HG02852 (cell line): ENCODE results near the gene PADI3.
"Not testable (repeated sequence)": the region's sequence is repeated elsewhere in the genome, so short reads cannot be mapped to it uniquely, and the experiment has no call there.

Experiments
- ATAC-seq: cut with Tn5 transposase; IDR thresholded peaks from one replicate; pipeline ENCODE4 v1.9.1; 2021; ENCODE audit warnings: mild to moderate bottlenecking, moderate library complexity; ENCODE audit not compliant: unreplicated experiment

The PADI3 gene

DNA sequence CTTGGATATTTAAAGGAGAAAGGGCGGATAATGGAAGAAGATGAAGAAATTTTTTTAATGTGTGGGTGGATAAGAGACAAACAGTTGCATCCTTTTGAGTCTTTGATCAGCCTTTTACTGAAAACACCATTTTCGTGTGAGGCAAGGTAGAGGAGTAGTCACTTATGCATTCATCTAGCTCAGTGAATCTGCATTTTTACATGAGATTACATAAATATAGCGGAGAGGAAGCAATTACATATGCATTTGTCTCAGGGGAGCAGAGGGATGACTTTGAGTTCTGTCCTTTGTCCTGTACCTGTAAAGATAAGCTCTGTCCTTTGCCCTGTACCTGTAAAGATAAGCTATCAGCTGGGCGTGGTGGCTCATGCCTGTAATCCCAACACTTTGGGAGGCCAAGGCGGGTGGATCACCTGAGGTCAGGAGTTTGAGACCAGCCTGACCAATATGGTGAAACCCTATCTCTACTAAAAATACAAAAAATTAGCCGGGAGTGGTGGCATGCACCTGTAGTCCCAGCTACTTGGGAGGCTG, 73.0 kb downstream of the PADI3 start:
- ATAC-seq = not testable (repeated sequence)

DNA sequence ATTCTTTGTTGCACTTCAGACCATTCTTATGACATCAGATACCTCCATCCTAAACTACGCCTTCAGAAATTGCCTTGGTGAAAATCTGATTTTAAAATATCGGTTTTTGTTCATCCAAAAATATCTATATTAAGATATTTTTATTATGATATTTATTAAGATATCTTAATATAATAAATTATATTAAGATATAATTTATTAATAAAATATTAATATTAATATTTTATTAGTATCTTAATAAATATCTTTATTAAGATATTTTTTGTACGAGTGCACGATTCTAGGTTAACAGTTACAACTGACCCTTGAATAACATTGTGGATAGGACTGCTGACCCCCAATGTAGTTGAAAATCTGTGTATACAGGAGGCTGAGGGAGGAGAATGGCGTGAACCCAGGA, 80.0 kb downstream of the PADI3 start:
- ATAC-seq = no peak

DNA sequence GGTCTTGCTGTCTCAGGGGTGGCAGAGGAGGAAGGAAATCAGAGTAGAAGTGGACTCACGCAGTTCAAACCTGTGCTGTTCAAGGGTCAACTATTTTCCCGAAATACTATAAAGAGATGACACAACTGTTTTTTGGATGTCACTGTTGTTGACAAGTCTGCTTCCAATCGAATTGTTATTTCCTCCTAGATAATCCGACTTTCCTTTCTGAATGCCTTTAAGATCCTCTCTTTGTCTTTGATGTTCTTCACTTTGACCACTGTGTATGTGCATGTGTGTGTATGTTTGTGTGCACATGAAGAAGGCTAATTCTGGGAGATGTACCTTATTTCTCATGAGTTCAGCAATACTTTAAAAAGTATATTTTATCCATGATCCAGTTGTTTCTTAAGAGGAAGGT, 80.7 kb downstream of the PADI3 start:
- ATAC-seq = no peak

DNA sequence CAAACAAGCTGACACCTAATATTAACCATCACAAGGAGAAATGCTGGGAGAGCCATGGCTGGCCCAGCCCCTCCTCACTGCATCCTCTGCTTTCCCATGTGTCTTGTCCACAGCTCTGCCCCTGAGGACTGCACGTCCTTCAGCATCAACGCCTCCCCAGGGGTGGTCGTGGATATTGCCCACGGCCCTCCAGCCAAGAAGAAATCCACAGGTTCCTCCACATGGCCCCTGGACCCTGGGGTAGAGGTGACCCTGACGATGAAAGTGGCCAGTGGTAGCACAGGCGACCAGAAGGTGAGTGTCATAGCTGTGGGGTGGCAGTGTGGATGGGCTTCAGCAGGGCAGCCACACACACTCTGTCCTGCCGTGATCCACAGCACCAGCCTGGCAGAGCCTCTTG, 82.0 kb downstream of the PADI3 start:
- ATAC-seq = no peak

DNA sequence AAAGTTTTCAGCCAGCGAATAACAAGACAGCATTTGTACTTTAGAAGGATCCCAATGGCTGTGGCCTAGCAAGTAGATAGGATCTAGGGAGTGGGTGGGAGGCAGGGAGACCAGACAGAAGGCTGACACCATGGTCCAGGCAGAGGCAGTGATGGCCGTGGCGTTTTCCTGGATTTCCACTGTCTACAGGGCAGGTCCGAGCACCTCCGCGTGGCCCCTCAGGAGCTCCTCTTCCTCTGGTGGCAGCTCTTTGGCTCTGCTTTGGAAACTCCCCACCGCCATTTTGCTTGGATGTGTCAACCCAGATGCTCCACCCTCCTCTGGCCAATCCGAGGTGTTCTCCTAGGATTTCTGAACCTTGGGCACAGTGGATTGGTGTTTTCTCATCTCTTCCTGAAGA, 84.2 kb downstream of the PADI3 start:
- ATAC-seq = no peak
